ENCODE results near the gene LRRC55.

Gene LRRC55

GRCh38 chr11:57202281-57202680 is 20.5 kb downstream of the LRRC55 start:
- no peak for DNase-seq (ENCODE audit: low read depth in 2 of 2, low spot score in 1 of 2)

GRCh38 chr11:57203359-57203758 is 21.6 kb downstream of the LRRC55 start:
- no peak for DNase-seq (ENCODE audit: low read depth in 2 of 2, low spot score in 1 of 2)

- DNase-seq (ENCODE audit: low read depth in 2 of 2, low spot score in 1 of 2): no peak
Measured at GRCh38 chr11:57203882-57204480, 22.2 kb downstream of the LRRC55 start.

- no peak for DNase-seq (ENCODE audit: low read depth in 2 of 2, low spot score in 1 of 2)
Measured at GRCh38 chr11:57205041-57205641, 23.4 kb downstream of the LRRC55 start.

GRCh38 chr11:57207168-57207567 is 25.4 kb downstream of the LRRC55 start:
- no peak for DNase-seq (ENCODE audit: low read depth in 2 of 2, low spot score in 1 of 2)

GRCh38 chr11:57210781-57211180 is 29.0 kb downstream of the LRRC55 start:
- DNase-seq (ENCODE audit: low read depth in 2 of 2, low spot score in 1 of 2): no peak

GRCh38 chr11:57213342-57214097 is 31.8 kb downstream of the LRRC55 start:
- no peak for DNase-seq (ENCODE audit: low read depth in 2 of 2, low spot score in 1 of 2)

GRCh38 chr11:57214098-57214417 is 32.3 kb downstream of the LRRC55 start:
- DNase-seq (ENCODE audit: low read depth in 2 of 2, low spot score in 1 of 2): no peak

- DNase-seq (ENCODE audit: low read depth in 2 of 2, low spot score in 1 of 2): no peak
Measured at GRCh38 chr11:57214494-57214893, 32.7 kb downstream of the LRRC55 start.

- DNase-seq (ENCODE audit: low read depth in 2 of 2, low spot score in 1 of 2): no peak
Measured at GRCh38 chr11:57216463-57216862, 34.7 kb downstream of the LRRC55 start.

GRCh38 chr11:57217053-57217452 is 35.3 kb downstream of the LRRC55 start:
- no peak for DNase-seq (ENCODE audit: low read depth in 2 of 2, low spot score in 1 of 2)

- no peak for DNase-seq (ENCODE audit: low read depth in 2 of 2, low spot score in 1 of 2)
Measured at GRCh38 chr11:57219021-57219627, 37.4 kb downstream of the LRRC55 start.

GRCh38 chr11:57222239-57222638 is 40.5 kb downstream of the LRRC55 start:
- no peak for DNase-seq (ENCODE audit: low read depth in 2 of 2, low spot score in 1 of 2)

GRCh38 chr11:57223601-57224000 is 41.8 kb downstream of the LRRC55 start:
- no peak for DNase-seq (ENCODE audit: low read depth in 2 of 2, low spot score in 1 of 2)

- DNase-seq (ENCODE audit: low read depth in 2 of 2, low spot score in 1 of 2): no peak
Measured at GRCh38 chr11:57224128-57224527, 42.4 kb downstream of the LRRC55 start.

- no peak for DNase-seq (ENCODE audit: low read depth in 2 of 2, low spot score in 1 of 2)
Measured at GRCh38 chr11:57224537-57224936, 42.8 kb downstream of the LRRC55 start.

GRCh38 chr11:57228600-57228999 is 46.8 kb downstream of the LRRC55 start:
- DNase-seq (ENCODE audit: low read depth in 2 of 2, low spot score in 1 of 2): no peak

- no peak for DNase-seq (ENCODE audit: low read depth in 2 of 2, low spot score in 1 of 2)
Measured at GRCh38 chr11:57230316-57230715, 48.6 kb downstream of the LRRC55 start.

GRCh38 chr11:57230791-57231538 is 49.2 kb downstream of the LRRC55 start:
- no peak for DNase-seq (ENCODE audit: low read depth in 2 of 2, low spot score in 1 of 2)

GRCh38 chr11:57231539-57232253 is 49.9 kb downstream of the LRRC55 start:
- no peak for DNase-seq (ENCODE audit: low read depth in 2 of 2, low spot score in 1 of 2)

GRCh38 chr11:57233702-57234101 is 51.9 kb downstream of the LRRC55 start:
- no peak for DNase-seq (ENCODE audit: low read depth in 2 of 2, low spot score in 1 of 2)

All from stimulated activated CD8-positive, alpha-beta memory T cell treated with anti-CD3 and anti-CD28 coated beads, Interleukin-4, amount 100 ng/mL, for 4 hours (primary cell).